ENCODE results near the gene CDKAL1.

Gene CDKAL1

GRCh38 chr6:21198032-21198640, 663.9 kb downstream of the CDKAL1 start:
- DNase-seq: no peak

GRCh38 chr6:21199262-21199661, 665.0 kb downstream of the CDKAL1 start:
- DNase-seq: no peak

DNA sequence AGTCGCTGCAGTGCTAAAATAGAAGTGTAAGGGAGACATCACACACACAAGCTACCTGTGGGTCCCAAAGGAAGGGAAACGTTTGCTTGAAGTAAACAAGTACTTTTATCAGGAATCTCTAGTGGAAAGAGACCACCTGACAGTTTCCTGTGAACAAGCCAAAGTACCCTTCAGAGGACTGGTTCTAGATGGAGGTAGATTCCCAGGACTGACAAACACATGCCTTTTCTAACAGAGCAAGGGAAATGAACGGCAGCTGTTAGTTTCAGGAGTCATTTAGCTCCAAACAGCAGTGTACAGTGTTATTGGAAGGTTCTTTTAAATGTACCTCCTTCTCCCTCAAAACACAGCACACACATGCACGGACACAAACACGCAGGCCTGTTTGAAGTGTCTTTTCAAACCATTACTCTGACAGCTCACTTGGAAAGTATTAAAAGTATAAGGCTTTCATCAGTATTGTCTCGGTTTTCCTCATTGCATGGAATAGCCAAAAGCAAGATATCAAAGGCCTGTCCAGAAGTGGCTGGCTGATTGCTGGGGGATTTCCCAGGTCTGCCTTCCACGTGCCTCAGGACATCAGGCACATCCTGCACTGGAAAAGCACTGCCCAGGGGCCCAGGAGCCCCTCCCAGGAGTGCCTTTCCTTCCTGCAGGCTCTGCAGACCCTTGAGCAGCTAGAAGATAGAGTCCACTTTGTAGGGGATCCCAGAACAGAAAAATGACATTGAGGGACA, 666.0 kb downstream of the CDKAL1 start:
- DNase-seq: no peak

DNA sequence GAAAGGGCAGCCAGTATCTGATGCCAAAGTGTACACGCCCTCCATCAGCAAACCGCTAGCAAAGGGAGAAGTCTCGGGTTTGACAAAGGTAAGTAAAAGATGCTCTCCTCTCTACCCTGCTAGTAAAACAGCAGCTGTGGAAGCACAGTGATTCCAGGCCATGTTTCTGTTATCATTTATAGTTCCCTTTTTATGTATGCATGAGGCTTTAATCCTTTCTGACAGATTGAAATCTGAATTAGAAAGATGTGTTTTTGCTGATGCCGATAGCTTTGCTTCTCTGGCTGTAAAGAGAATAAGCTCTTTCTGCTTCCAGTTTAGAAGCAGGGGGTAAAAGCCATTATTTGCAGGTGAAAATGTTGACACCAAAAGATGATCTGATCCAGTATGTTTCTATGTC, 666.9 kb downstream of the CDKAL1 start:
- DNase-seq: no peak

GRCh38 chr6:21201637-21202350, 667.5 kb downstream of the CDKAL1 start:
- DNase-seq: peak; percentile 49

DNA sequence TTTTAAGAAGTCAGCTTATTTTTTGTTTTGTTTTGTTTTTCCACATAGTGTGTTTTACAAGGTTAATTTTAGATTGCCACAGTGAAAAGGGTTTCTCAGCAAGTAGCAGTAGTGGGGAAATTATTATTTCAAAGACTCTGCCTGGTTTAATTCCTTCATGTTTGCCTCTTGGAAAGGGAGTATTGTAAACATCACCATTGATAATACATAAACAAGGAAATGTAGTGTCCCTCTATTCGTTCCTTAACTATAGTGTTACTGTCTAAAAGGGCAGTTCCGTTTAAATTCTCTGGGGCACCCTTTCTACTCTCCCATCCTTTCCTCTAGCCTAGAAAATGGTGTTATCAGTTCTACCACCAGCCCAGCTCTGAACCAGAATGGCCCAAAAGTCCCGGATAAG, 668.3 kb downstream of the CDKAL1 start:
- DNase-seq: no peak

DNA sequence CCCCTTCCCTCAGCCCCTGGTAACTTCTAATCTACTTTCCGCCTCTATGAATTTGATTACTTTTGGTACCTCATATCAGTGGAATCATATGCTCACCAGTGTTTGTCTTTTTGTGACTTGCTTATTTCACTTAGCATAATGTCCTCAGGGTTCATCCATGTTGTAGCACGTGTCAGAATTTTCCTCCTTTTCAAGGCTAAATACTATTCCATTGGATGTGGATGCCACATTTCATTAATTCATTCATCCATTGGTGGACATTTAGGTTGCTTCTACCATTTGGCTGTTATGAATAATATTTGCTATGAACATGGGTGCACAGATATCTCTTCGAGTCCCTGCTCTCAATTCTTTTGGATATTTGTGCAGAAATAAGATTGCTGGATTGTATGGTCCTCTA, 670.7 kb downstream of the CDKAL1 start:
- no peak for DNase-seq

DNA sequence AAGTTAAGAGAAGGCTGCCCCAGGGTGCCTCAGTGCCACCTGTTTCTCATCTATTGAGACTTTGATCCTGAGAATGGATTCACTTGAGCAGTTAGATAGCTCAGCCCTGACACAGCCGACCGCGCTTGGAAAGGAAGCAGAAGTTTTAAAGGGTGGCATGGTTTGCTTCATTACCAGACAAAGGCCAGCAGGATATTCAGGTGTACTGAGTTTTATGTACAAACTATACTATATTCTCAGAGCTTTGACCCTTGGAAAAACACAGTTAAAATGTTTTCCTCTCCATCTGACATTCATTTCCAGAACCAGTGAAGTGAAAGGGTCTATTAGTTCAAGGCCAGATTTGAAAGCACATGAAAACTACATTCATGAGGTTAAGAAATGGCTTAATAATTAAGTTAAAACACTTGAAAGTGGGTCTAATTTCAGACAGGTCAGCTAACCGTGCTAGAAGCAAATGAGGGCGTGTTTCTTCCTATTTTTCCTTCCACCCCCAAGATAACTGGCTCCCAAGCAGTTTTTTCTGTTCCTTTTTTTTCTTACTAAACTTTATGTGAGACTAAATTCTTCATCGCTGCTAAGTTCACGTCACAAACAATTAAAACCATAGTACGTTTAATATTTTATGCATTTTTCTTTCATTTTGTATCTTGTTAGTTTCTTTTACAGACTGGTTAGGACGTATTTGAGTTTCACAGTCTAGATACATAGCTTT, 674.0 kb downstream of the CDKAL1 start:
- no peak for DNase-seq

GRCh38 chr6:21208796-21209186, 674.5 kb downstream of the CDKAL1 start:
- DNase-seq: no peak

- DNase-seq: no peak
Observed at GRCh38 chr6:21213492-21213891, 679.2 kb downstream of the CDKAL1 start.

DNA sequence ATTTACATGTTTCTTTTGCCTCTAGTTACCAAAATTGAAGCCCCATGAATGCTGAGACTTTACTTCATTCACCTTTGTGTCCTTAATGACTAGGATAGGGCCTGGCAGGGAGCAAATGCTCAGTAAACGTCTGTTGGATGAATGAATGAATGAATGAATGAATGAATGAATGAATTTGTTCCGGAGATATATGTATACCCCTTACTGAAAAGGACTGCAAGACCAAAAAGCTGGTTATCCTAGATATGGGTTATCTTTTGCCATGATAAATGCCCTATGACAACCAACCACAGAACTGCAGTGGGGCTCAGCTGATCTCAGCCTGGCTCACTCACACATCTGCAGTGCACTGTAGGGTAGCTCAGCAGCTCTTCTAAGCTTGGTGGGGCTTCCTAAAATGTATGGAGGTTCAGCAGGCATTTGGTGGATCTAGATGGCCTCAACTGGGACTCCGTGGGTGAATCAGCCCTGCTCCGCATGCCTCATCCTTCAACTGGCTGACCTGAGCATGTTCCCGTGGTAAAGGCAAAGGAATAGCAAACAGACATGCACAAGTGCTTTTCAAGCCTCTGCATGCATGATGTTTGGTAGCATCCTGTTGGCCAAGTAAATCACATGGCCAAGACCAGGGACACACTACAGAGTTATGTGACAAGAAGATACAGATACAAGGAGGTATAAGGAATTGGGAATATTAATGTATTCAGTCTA, 680.6 kb downstream of the CDKAL1 start:
- DNase-seq: no peak

- no peak for DNase-seq
Observed at GRCh38 chr6:21219241-21219640, 685.0 kb downstream of the CDKAL1 start.

DNA sequence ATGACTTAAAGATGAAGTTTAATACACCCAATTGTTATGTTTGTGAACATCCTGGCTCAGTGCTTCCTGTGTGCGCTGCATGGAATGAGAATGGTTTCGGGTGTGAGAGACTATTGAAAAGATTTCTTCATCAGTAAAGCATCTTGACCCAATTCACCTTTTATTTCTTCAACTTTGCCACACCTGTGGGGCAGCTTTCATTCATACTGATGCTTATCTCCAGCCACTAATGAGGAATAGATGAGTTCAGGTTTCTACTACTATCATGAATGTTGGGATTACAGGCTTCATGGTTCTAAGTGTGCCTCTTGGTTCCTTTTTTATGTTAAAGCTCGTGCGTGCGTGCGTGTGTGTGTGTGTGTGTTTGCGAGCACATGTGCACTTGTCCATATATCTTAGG, 685.6 kb downstream of the CDKAL1 start:
- DNase-seq: no peak

- DNase-seq: no peak
Observed at GRCh38 chr6:21220271-21220987, 686.2 kb downstream of the CDKAL1 start.

- peak; percentile 87 for DNase-seq
Observed at GRCh38 chr6:21222656-21223055, 688.4 kb downstream of the CDKAL1 start.

GRCh38 chr6:21225912-21226311, 691.7 kb downstream of the CDKAL1 start:
- DNase-seq: no peak

DNA sequence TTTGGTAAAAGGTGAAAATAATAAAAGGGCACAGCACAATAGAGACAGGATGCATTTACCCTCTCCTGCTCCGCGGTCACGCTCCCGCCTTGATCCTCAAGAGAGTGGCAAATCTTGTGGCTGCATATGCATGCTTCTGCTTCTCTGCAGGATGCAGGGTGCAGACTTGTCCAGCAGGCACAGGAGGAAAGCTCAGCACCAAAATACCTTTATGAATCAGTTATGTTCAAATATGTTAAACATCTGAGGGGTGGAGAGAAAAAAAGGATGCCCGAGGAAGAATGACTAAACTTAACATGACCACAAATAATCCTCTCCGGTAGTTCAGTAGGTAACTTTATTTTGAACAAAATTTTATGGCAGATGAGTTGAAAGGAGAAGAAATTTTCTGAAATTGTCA, 693.2 kb downstream of the CDKAL1 start:
- DNase-seq: no peak

DNA sequence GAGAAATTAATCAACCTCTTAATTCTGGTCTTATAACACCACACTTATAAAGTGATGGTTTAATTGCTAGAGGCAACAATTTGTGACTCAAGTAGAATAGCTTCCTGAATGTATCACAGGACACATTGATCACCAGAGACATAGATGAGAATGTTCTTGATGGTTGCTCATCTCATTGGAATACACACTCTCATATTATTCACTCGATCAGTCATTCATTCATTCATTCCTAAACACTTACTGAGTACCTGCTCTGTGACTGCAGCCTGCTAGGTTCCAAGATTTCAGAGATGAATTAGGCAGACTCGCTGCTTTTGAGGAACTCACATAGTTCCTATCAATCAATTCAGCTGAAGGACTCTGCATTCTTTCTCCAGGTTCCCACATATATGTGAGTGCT, 694.2 kb downstream of the CDKAL1 start:
- DNase-seq: no peak

GRCh38 chr6:21228876-21229460, 694.7 kb downstream of the CDKAL1 start:
- DNase-seq: no peak

DNA sequence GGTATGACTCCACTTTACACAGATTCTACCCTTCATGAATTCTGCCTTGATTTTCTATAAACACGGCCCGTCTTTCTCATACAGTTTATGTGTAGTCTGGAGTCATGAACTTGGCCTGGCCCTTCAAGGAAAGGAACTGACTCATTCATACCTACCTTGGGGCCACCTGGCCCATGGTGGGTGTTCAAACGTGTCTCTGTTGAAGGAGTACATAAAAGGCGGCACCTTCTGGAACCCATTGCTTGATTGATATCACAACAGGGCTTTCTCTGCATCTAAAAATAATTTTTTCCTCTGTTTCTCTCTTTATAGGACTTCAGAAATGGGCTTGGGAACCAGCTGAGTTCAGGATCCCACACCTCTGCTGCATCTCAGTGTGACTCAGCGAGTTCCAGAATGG, 696.3 kb downstream of the CDKAL1 start:
- no peak for DNase-seq

DNA sequence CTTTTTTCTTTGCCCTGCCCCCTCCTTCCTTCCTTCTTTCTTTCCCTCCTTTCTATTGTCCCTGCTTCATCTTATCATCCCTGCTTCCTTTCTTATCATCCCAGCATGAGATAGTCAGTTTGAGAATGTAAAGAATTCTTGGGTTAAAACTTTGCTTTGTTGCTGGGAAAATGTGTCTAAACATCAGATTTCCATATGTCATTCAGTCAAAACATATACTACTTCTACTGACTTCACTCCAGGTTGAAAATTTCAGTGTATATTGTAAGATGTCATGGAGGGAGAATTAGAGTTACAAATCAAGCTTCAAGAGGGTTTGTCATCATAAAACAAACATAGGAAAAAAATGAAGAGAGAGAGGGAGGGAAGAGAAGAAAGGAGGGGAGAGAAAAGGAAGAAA, 700.9 kb downstream of the CDKAL1 start:
- no peak for DNase-seq

GRCh38 chr6:21238208-21238607, 704.0 kb downstream of the CDKAL1 start:
- no peak for DNase-seq
